GM15510 (cell line): ENCODE data around the gene CD33.

ENCODE experiments used
- POLR2A ChIP-seq: IDR thresholded peaks from 3 replicates; pipeline ENCODE4 v1.6.1; 2011; ENCODE audit warnings: borderline replicate concordance; ENCODE audit not compliant: insufficient read length; ENCODE audit errors: extremely low read depth

Gene CD33

GRCh38 chr19:51274049-51274770, 49.3 kb downstream of the CD33 start:
- no peak for TF ChIP-seq POLR2A

GRCh38 chr19:51277112-51277511, 52.2 kb downstream of the CD33 start:
- no peak for TF ChIP-seq POLR2A

GRCh38 chr19:51282335-51282734, 57.5 kb downstream of the CD33 start:
- no peak for TF ChIP-seq POLR2A

GRCh38 chr19:51285682-51286081, 60.8 kb downstream of the CD33 start:
- no peak for TF ChIP-seq POLR2A
